Naive thymus-derived CD4-positive, alpha-beta T cell (primary cell): ENCODE measurements around the gene STX8. TPM values are rescaled to one million over a fixed set of nuclear protein-coding genes. Genes with fewer than 3 reads are reported as not detected.
"Not testable (repeated sequence)": the region's sequence is repeated elsewhere in the genome, so short reads cannot be mapped to it uniquely, and the experiment has no call there.

Experiments used
- ATAC-seq: fragments of 150-1000 bp; cut with Tn5 transposase; 2 replicates; pipeline ENCODE4 v1.10.0; 2021; ENCODE audit warnings: mild to moderate bottlenecking, moderate library complexity
- CTCF ChIA-PET: fragments of 350-600 bp; sonication (Branson Sonifier 250); formaldehyde crosslinking; loops from one replicate; lab custom pipeline; 2021; ENCODE audit warnings: antibody characterized with exemption; lab: Charles Lee
- POLR2A ChIA-PET: fragments of 350-600 bp; sonication (Branson Sonifier 250); formaldehyde crosslinking; loops from one replicate; lab custom pipeline; 2021; ENCODE audit warnings: antibody characterized with exemption, inconsistent platforms; lab: Charles Lee
- DNase-seq, 9 donors: peaks; one replicate each; pipeline versions ENCODE4 v3.0.0 to v3.0.0-alpha.2; 2020 to 2022; ENCODE audit warnings: mixed read lengths in 1 of 9
- H3K27ac ChIP-seq: one replicate; pipeline ENCODE4 v1.7.0; 2013; ENCODE audit warnings: mild to moderate bottlenecking, low read depth, low read length, moderate library complexity
- H3K27me3 ChIP-seq, 2 donors: one replicate each; pipeline ENCODE4 v1.7.0; 2013; ENCODE audit warnings: low read length in 2 of 2, mild to moderate bottlenecking in 2 of 2, moderate library complexity in 2 of 2; ENCODE audit not compliant: control insufficient read depth in 2 of 2, insufficient read depth in 2 of 2
- H3K36me3 ChIP-seq, 3 experiments: 1 replicate in 2 of 3; 2 replicates in 1 of 3; pipeline ENCODE4 v1.7.0; 2013; ENCODE audit warnings: low read length in 3 of 3, mild to moderate bottlenecking in 3 of 3, moderate library complexity in 1 of 3; ENCODE audit not compliant: insufficient read depth in 3 of 3, control insufficient read depth in 2 of 3
- H3K4me1 ChIP-seq, 2 donors: one replicate each; pipeline ENCODE4 v1.7.0; 2013; ENCODE audit warnings: low read length in 2 of 2, mild to moderate bottlenecking in 2 of 2, moderate library complexity in 1 of 2; ENCODE audit not compliant: control insufficient read depth in 2 of 2, insufficient read depth in 2 of 2
- H3K4me3 ChIP-seq: 2 replicates; pipeline ENCODE4 v1.7.0; 2013; ENCODE audit warnings: mild to moderate bottlenecking, low read length
- H3K9me3 ChIP-seq, 3 experiments: 1 replicate in 2 of 3; 2 replicates in 1 of 3; pipeline ENCODE4 v1.7.0; 2013; ENCODE audit warnings: low read length in 3 of 3; ENCODE audit not compliant: control insufficient read depth in 2 of 3
- H3K27ac Mint-ChIP-seq, 9 donors: one replicate each; pipeline ENCODE4 v1.8.0; 2020 to 2022; ENCODE audit warnings: mixed read lengths in 9 of 9, mild to moderate bottlenecking in 8 of 9, moderate library complexity in 5 of 9, inconsistent platforms in 2 of 9
- H3K27me3 Mint-ChIP-seq, 5 donors: one replicate each; pipeline ENCODE4 v1.8.0; 2021 to 2022; ENCODE audit warnings: mixed read lengths in 5 of 5, mild to moderate bottlenecking in 1 of 5
- H3K36me3 Mint-ChIP-seq, 5 donors: one replicate each; pipeline ENCODE4 v1.8.0; 2020 to 2022; ENCODE audit warnings: mixed read lengths in 5 of 5, mild to moderate bottlenecking in 3 of 5, inconsistent platforms in 1 of 5
- H3K4me1 Mint-ChIP-seq, 7 donors: one replicate each; pipeline ENCODE4 v1.8.0; 2020 to 2022; ENCODE audit warnings: mixed read lengths in 7 of 7, mild to moderate bottlenecking in 3 of 7, inconsistent platforms in 1 of 7
- H3K4me3 Mint-ChIP-seq, 10 donors: one replicate each; pipeline ENCODE4 v1.8.0; 2020 to 2022; ENCODE audit warnings: mild to moderate bottlenecking in 10 of 10, mixed read lengths in 10 of 10, moderate library complexity in 6 of 10, inconsistent platforms in 2 of 10
- H3K9me3 Mint-ChIP-seq, 11 donors: one replicate each; pipeline ENCODE4 v1.8.0; 2020 to 2022; ENCODE audit warnings: mixed read lengths in 11 of 11, mild to moderate bottlenecking in 4 of 11, inconsistent platforms in 1 of 11, moderate library complexity in 1 of 11
- intact Hi-C, 2 donors: fragments of 100-400 bp; cut with micrococcal nuclease; formaldehyde crosslinking; loops; one replicate each; pipeline ENCODE4 v1.15.1; 2023
- polyA plus RNA-seq, 2 donors: library from polyadenylated mRNA; unstranded; fragments of 300-500 nt; fragmentation: Illumina TruSeq; gene quantifications; one replicate each; pipeline ENCODE4 v1.2.3, GENCODE V29; 2021
- total RNA-seq, 6 experiments: library from RNA in 5 of 6; stranded (reverse) in 5 of 6; gene quantifications; 1 replicate in 5 of 6; 2 replicates in 1 of 6; pipeline ENCODE4 v1.2.3 and lab custom pipeline; 2021 to 2026

STX8 gene, protein sequence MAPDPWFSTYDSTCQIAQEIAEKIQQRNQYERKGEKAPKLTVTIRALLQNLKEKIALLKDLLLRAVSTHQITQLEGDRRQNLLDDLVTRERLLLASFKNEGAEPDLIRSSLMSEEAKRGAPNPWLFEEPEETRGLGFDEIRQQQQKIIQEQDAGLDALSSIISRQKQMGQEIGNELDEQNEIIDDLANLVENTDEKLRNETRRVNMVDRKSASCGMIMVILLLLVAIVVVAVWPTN
- total RNA-seq (10 to 100 TPM; 45.1 to 71.3 (median 48.9) TPM), polyA plus RNA-seq (100 to 1,000 TPM; 105 to 116 TPM), total RNA-seq (lab: John Stamatoyannopoulos, UW) (21.8 reads per million, percentile 52 among the genes with 10 or more reads in this experiment)

- H3K27me3 Mint-ChIP-seq = no peaks in the 10 kb centered on the region
- ChIA-PET CTCF (interaction anchor here (0.8 kb wide), 1 partner anchor 10 kb away, joined by 3 read pairs; no protein-coding TSS in a partner anchor), POLR2A (interaction anchor here (0.5 kb wide), 1 partner anchor 37 kb away, joined by 3 read pairs; no protein-coding TSS in a partner anchor)
- peak within 1 kb of the TSS; percentile 97 to 100 (median 99) for H3K4me3 Mint-ChIP-seq
- DNase-seq = peak; percentile 56 to 84 (median 68)
- peaks cover 0 to 6% (median 0%) of the 10 kb centered on the region in 3 experiments for H3K36me3 ChIP-seq
- peak within 1 kb of the TSS; percentile 82 to 94 (median 92) for H3K27ac Mint-ChIP-seq
- no peaks in the 10 kb centered on the region for H3K27me3 ChIP-seq
- H3K9me3 Mint-ChIP-seq = no peaks in the 10 kb centered on the region
- H3K9me3 ChIP-seq = no peaks in the 10 kb centered on the region
- H3K4me3 ChIP-seq = peak within 1 kb of the TSS; percentile 89
- peaks cover 0 to 10% of the 10 kb centered on the region in 2 donors for H3K4me1 ChIP-seq
- intact Hi-C loops = loop anchor here (5.0 to 10.0 kb wide), 2 partner anchors 79 to 1122 kb away; partner anchors contain the start of genes ADPRM (in 1 of the 2) and SCO1 (in 1 of the 2)
- H3K36me3 Mint-ChIP-seq = peaks cover 0 to 4% (median 0%) of the 10 kb centered on the region in 5 donors
- peak within 1 kb of the TSS; percentile 67 for H3K27ac ChIP-seq
- ATAC-seq = peak; percentile 85
- peaks cover 18 to 36% (median 33%) of the 10 kb centered on the region in 7 donors for H3K4me1 Mint-ChIP-seq
Measured at GRCh38 chr17:9575381-9576101, at the start of gene STX8. TSS of gene STX8 (minus strand) at chr17:9575820. CDS start at chr17:9575808, 12 bp downstream.

GRCh38 chr17:9622961-9623360 is 47.3 kb upstream of the STX8 start:
- Histone ChIP-seq H3K36me3 (no peaks in the 10 kb centered on the region), H3K4me3 (no peak overlapping the region), H3K27ac (no peak overlapping the region), H3K27me3 (no peaks in the 10 kb centered on the region), H3K9me3 (peaks cover 0 to 11% (median 0%) of the 10 kb centered on the region in 3 experiments), H3K4me1 (no peaks in the 10 kb centered on the region)
- ChIA-PET CTCF (no interaction called here), POLR2A (no interaction called here)
- H3K27ac Mint-ChIP-seq = no peak overlapping the region
- ATAC-seq = no peak
- intact Hi-C loops = no loop called here
- H3K9me3 Mint-ChIP-seq = peaks cover 3 to 42% (median 27%) of the 10 kb centered on the region in 11 donors
- H3K4me3 Mint-ChIP-seq = no peak overlapping the region
- H3K36me3 Mint-ChIP-seq = peaks cover 0 to 10% (median 3%) of the 10 kb centered on the region in 5 donors
- H3K27me3 Mint-ChIP-seq = peaks cover 0 to 8% (median 1%) of the 10 kb centered on the region in 5 donors
- no peaks in the 10 kb centered on the region for H3K4me1 Mint-ChIP-seq
- no peak for DNase-seq

DNA sequence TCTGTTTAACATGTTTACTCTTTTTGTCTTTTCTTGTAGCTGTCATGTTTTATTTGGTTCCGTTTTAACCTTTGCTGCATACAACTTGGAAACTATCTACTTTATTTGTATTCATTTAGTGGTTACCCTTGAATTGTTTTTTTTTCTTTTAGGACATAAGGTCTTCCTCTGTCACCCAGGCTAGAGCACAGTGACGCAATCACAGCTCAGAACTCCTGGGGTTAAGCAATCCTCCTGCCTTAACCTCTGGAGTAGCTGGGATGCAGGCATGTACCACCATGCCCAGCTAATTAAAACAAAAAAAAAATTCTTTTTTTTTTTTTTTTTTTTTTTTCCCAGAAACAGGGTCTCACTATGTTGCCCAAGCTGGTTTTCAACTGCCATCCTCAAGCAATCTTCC is 39.9 kb upstream of the STX8 start:
- H3K9me3 ChIP-seq = no peaks in the 10 kb centered on the region
- no peak overlapping the region for H3K4me3 ChIP-seq
- H3K27me3 Mint-ChIP-seq = peaks cover 3 to 24% (median 9%) of the 10 kb centered on the region in 5 donors
- H3K36me3 ChIP-seq = no peaks in the 10 kb centered on the region
- no peak overlapping the region for H3K4me3 Mint-ChIP-seq
- H3K36me3 Mint-ChIP-seq = no peaks in the 10 kb centered on the region
- peaks cover 0 to 4% (median 0%) of the 10 kb centered on the region in 11 donors for H3K9me3 Mint-ChIP-seq
- no peaks in the 10 kb centered on the region for H3K27me3 ChIP-seq
- H3K4me1 Mint-ChIP-seq = no peaks in the 10 kb centered on the region
- POLR2A ChIA-PET = no interaction called here
- CTCF ChIA-PET = no interaction called here
- no peaks in the 10 kb centered on the region for H3K4me1 ChIP-seq
- intact Hi-C loops = no loop called here
- H3K27ac Mint-ChIP-seq = no peak overlapping the region
- no peak overlapping the region for H3K27ac ChIP-seq
- DNase-seq (no peak), ATAC-seq (no peak)

DNA sequence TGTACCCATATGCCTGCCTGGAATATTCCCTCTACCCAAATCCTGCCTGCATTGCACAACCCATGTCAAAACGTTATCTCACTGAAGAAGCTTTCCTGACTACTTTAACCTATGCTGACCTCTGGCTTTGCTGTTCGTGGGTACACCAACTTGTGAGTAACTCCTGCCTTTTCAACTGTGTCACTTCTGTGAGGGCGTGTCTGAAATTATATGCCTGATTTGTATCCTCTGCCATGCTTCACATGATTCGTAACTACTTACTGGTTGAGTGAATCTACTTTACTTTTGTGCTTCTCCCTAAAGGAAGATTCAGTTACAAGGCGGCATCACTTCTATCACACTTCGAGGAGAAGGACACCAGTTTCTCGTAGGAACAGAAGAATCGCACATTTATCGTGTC is 36.4 kb upstream of the STX8 start:
- Histone ChIP-seq H3K27me3 (no peaks in the 10 kb centered on the region), H3K9me3 (no peaks in the 10 kb centered on the region), H3K27ac (no peak overlapping the region), H3K36me3 (no peaks in the 10 kb centered on the region), H3K4me3 (no peak overlapping the region), H3K4me1 (no peaks in the 10 kb centered on the region)
- Mint-ChIP-seq H3K36me3 (no peaks in the 10 kb centered on the region), H3K27ac (no peak overlapping the region), H3K9me3 (peaks cover 0 to 6% (median 0%) of the 10 kb centered on the region in 11 donors), H3K27me3 (peaks cover 5 to 29% (median 14%) of the 10 kb centered on the region in 5 donors), H3K4me1 (peaks cover 0 to 1% (median 0%) of the 10 kb centered on the region in 7 donors), H3K4me3 (no peak overlapping the region)
- POLR2A ChIA-PET = no interaction called here
- intact Hi-C loops = no loop called here
- no peak for ATAC-seq
- DNase-seq = no peak
- CTCF ChIA-PET = no interaction called here

- no peaks in the 10 kb centered on the region for H3K36me3 Mint-ChIP-seq
- POLR2A ChIA-PET = no interaction called here
Measured at GRCh38 chr17:9611557-9611956, 35.9 kb upstream of the STX8 start.

GRCh38 chr17:9607058-9607457 is 31.4 kb upstream of the STX8 start:
- H3K36me3 ChIP-seq, DNase-seq, ATAC-seq, intact Hi-C loops, H3K9me3 ChIP-seq, H3K27me3 ChIP-seq, H3K4me1 ChIP-seq, CTCF ChIA-PET, H3K4me3 ChIP-seq, H3K27ac Mint-ChIP-seq, H3K36me3 Mint-ChIP-seq, POLR2A ChIA-PET, H3K9me3 Mint-ChIP-seq, H3K4me1 Mint-ChIP-seq, H3K27ac ChIP-seq, H3K4me3 Mint-ChIP-seq: not testable (repeated sequence)
- H3K27me3 Mint-ChIP-seq = peaks cover 3 to 36% (median 20%) of the 10 kb centered on the region in 5 donors

More at GRCh38 chr17:9611557-9611956, 35.9 kb upstream of the STX8 start:
- Mint-ChIP-seq H3K9me3 (peaks cover 0 to 6% (median 0%) of the 10 kb centered on the region in 11 donors), H3K4me1 (peaks cover 0 to 1% (median 0%) of the 10 kb centered on the region in 7 donors), H3K27ac (no peak overlapping the region), H3K27me3 (peaks cover 5 to 29% (median 14%) of the 10 kb centered on the region in 5 donors), H3K4me3 (no peak overlapping the region)
- Histone ChIP-seq H3K4me3 (no peak overlapping the region), H3K27ac (no peak overlapping the region), H3K9me3 (no peaks in the 10 kb centered on the region), H3K4me1 (no peaks in the 10 kb centered on the region), H3K27me3 (no peaks in the 10 kb centered on the region), H3K36me3 (no peaks in the 10 kb centered on the region)
- ATAC-seq (no peak), DNase-seq (no peak)
- intact Hi-C loops = no loop called here
- CTCF ChIA-PET = no interaction called here
